Natural killer cell (primary cell): ENCODE data around the gene DOCK9. TPM values are rescaled to one million over a fixed set of nuclear protein-coding genes. Genes with fewer than 3 reads are reported as not detected.

Experiments used
- ATAC-seq, 3 donors: fragments of 150-1000 bp in 2 of 3; fragments of 200-7000 bp in 1 of 3; cut with Tn5 transposase; 1 replicate in 1 of 3; 2 replicates in 2 of 3; pipeline ENCODE4 v1.10.0; 2021; ENCODE audit warnings: mild to moderate bottlenecking in 2 of 3, moderate library complexity in 2 of 3
- DNase-seq, 2 donors: peaks; one replicate each; pipeline versions ENCODE4 v3.0.0 to v3.0.0-alpha.2; 2013 to 2021; ENCODE audit warnings: mixed read lengths in 1 of 2
- H3K27ac ChIP-seq: one replicate; pipeline ENCODE4 v1.5.1; 2013; ENCODE audit warnings: mild to moderate bottlenecking, low read length
- H3K27me3 ChIP-seq: one replicate; pipeline ENCODE4 v1.6.1; 2013; ENCODE audit warnings: low read length; ENCODE audit not compliant: control insufficient read depth, insufficient read depth
- H3K36me3 ChIP-seq: one replicate; pipeline ENCODE4 v1.6.1; 2013; ENCODE audit warnings: low read length; ENCODE audit not compliant: control insufficient read depth, insufficient read depth
- H3K4me1 ChIP-seq: one replicate; pipeline ENCODE4 v1.6.1; 2013; ENCODE audit warnings: low read length; ENCODE audit not compliant: control insufficient read depth, insufficient read depth
- H3K4me3 ChIP-seq: one replicate; pipeline ENCODE4 v1.5.1; 2013; ENCODE audit warnings: low read length
- H3K9me3 ChIP-seq: one replicate; pipeline ENCODE4 v1.6.1; 2013; ENCODE audit warnings: low read length; ENCODE audit not compliant: control insufficient read depth, insufficient read depth
- H3K27ac Mint-ChIP-seq, 2 donors: one replicate each; pipeline ENCODE4 v1.8.0; 2022; ENCODE audit warnings: mild to moderate bottlenecking in 2 of 2, mixed read lengths in 2 of 2, moderate library complexity in 1 of 2
- H3K27me3 Mint-ChIP-seq, 2 donors: one replicate each; pipeline ENCODE4 v1.8.0; 2022; ENCODE audit warnings: low read depth in 2 of 2, mixed read lengths in 2 of 2
- H3K36me3 Mint-ChIP-seq: one replicate; pipeline ENCODE4 v1.8.0; 2022; ENCODE audit warnings: mixed read lengths
- H3K4me1 Mint-ChIP-seq, 2 donors: one replicate each; pipeline ENCODE4 v1.8.0; 2022; ENCODE audit warnings: mixed read lengths in 2 of 2
- H3K4me3 Mint-ChIP-seq: one replicate; pipeline ENCODE4 v1.8.0; 2022; ENCODE audit warnings: mild to moderate bottlenecking, moderate library complexity, mixed read lengths
- H3K9me3 Mint-ChIP-seq, 2 donors: one replicate each; pipeline ENCODE4 v1.8.0; 2022; ENCODE audit warnings: mixed read lengths in 2 of 2
- CTCF ChIP-seq: fragments of 200-600 bp; IDR thresholded peaks from one replicate; pipeline ENCODE4 v1.8.0; 2022; ENCODE audit warnings: antibody characterized with exemption
- WGBS: methylation state at CpG from one replicate; pipeline ENCODE4 v1.1.7; 2013; ENCODE audit warnings: missing lambda C conversion rate; ENCODE audit not compliant: insufficient coverage; 5-methylcytosine and 5-hydroxymethylcytosine counted together
- intact Hi-C: fragments of 100-400 bp; cut with micrococcal nuclease; formaldehyde crosslinking; loops from one replicate; pipeline ENCODE4 v1.14.2; 2022
- total RNA-seq, 4 donors: library from RNA; stranded (reverse); fragments of 120-200 nt in 1 of 4; gene quantifications; one replicate each; pipeline versions ENCODE4 v1.2.3 to v1.2.4, GENCODE V29; 2013 to 2022

Gene DOCK9
- total RNA-seq, 3 donors from 2014 or later (not counting 1 experiment from before 2014, with no cell fraction given) = 31.5 to 42.5 (median 40.9) TPM

GRCh38 chr13:98835156-98835555 lies 142.7 kb downstream of the DOCK9 start:
- H3K36me3 ChIP-seq = peaks cover 30% of the 10 kb centered on the region
- no peaks in the 10 kb centered on the region for H3K27me3 ChIP-seq
- H3K27me3 Mint-ChIP-seq = no peaks in the 10 kb centered on the region
- H3K36me3 Mint-ChIP-seq = peaks cover 5% of the 10 kb centered on the region
- TF ChIP-seq CTCF = no peak
- H3K27ac Mint-ChIP-seq = no peak overlapping the region
- no peaks in the 10 kb centered on the region for H3K4me1 Mint-ChIP-seq
- intact Hi-C loops = no loop called here
- no peaks in the 10 kb centered on the region for H3K9me3 ChIP-seq
- H3K4me3 Mint-ChIP-seq = no peak overlapping the region
- no peak for DNase-seq
- H3K4me3 ChIP-seq = no peak overlapping the region
- no peak overlapping the region for H3K27ac ChIP-seq
- ATAC-seq = no peak
- H3K9me3 Mint-ChIP-seq = no peaks in the 10 kb centered on the region
- 94% methylated on average over 3 of the region's 3 CpGs for WGBS
- H3K4me1 ChIP-seq = no peaks in the 10 kb centered on the region

DNA sequence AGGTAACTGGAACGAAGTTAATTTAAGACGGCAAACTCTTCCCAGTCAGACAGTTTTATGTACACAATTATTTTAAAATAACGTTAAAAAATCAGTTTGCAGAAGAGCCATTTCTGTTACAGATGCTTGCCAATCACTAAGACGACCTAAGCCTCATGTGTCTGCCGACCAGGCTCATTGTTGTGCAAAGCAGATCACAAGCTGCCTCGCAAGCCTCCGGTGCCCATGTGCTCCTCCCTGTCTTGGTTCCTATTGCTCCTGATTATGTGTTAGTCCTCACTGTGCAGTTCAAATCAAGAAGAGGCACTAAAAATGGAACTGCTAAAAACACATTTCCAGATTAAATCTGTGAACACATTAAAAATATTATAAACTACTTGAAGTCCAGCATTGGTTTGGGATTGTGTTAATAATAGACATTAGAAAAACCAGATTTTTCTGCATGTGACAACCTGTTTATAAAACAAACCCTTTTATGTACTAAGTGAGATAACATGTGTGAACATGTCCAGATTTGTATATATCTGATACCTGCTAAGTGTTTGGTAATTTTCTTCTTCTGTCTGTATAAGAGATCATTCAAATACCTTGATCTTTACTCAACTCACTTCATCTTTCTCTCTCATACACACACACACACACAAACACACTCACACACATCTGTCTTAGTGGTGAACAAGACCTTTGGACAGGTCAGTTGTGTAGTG lies 143.5 kb downstream of the DOCK9 start:
- Mint-ChIP-seq H3K4me1 (no peaks in the 10 kb centered on the region), H3K9me3 (no peaks in the 10 kb centered on the region), H3K27ac (no peak overlapping the region), H3K36me3 (peaks cover 5% of the 10 kb centered on the region), H3K27me3 (no peaks in the 10 kb centered on the region), H3K4me3 (no peak overlapping the region)
- no peaks in the 10 kb centered on the region for H3K4me1 ChIP-seq
- ATAC-seq (no peak), DNase-seq (no peak)
- H3K27me3 ChIP-seq = no peaks in the 10 kb centered on the region
- H3K4me3 ChIP-seq = no peak overlapping the region
- H3K36me3 ChIP-seq = peaks cover 33% of the 10 kb centered on the region
- TF ChIP-seq CTCF = no peak
- H3K9me3 ChIP-seq = no peaks in the 10 kb centered on the region
- 79% methylated on average over 7 of the region's 7 CpGs for WGBS
- intact Hi-C loops = no loop called here
- no peak overlapping the region for H3K27ac ChIP-seq

GRCh38 chr13:98831236-98831635 lies 146.6 kb downstream of the DOCK9 start:
- no peak overlapping the region for H3K4me3 Mint-ChIP-seq
- H3K4me3 ChIP-seq = no peak overlapping the region
- no peaks in the 10 kb centered on the region for H3K4me1 Mint-ChIP-seq
- DNase-seq (no peak), ATAC-seq (no peak)
- no peaks in the 10 kb centered on the region for H3K27me3 Mint-ChIP-seq
- no peak overlapping the region for H3K27ac ChIP-seq
- H3K9me3 Mint-ChIP-seq = no peaks in the 10 kb centered on the region
- no peaks in the 10 kb centered on the region for H3K4me1 ChIP-seq
- intact Hi-C loops = no loop called here
- H3K27me3 ChIP-seq = no peaks in the 10 kb centered on the region
- H3K36me3 ChIP-seq = peaks cover 48% of the 10 kb centered on the region
- WGBS = 88% methylated on average over 8 of the region's 8 CpGs
- no peaks in the 10 kb centered on the region for H3K9me3 ChIP-seq
- peaks cover 5% of the 10 kb centered on the region for H3K36me3 Mint-ChIP-seq
- H3K27ac Mint-ChIP-seq = no peak overlapping the region
- no peak for TF ChIP-seq CTCF

DNA sequence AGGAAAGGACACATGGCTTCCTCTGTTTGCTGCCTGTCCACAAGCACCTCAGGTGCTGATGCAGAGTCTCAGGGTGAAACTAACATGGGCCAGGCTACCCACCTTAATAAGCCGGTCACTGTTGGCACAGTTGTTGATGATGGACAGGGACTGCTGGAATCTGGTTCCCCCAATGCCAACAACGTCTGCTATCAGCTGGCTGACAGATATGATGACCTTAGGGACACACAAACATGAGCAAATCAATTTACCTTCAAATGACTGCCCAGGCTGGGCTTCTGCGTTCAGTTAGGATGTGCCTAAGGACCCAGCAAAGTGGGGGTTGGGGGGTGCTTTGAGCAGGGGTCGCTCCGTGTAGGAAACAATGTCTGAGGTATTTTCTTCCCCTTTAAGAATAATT lies 148.3 kb downstream of the DOCK9 start:
- no peak for TF ChIP-seq CTCF

More for the DNA sequence above, 148.3 kb downstream of the DOCK9 start:
- Mint-ChIP-seq H3K36me3 (peaks cover 5% of the 10 kb centered on the region), H3K27me3 (no peaks in the 10 kb centered on the region), H3K9me3 (no peaks in the 10 kb centered on the region), H3K4me1 (no peaks in the 10 kb centered on the region), H3K27ac (no peak overlapping the region), H3K4me3 (no peak overlapping the region)
- H3K4me1 ChIP-seq = no peaks in the 10 kb centered on the region
- no peak overlapping the region for H3K4me3 ChIP-seq
- H3K9me3 ChIP-seq = no peaks in the 10 kb centered on the region
- intact Hi-C loops = no loop called here
- ATAC-seq = no peak
- no peaks in the 10 kb centered on the region for H3K27me3 ChIP-seq
- no peak overlapping the region for H3K27ac ChIP-seq
- peaks cover 56% of the 10 kb centered on the region for H3K36me3 ChIP-seq
- DNase-seq = no peak
- WGBS = over 99% methylated on average over 4 of the region's 5 CpGs
